HepG2 (cell line): ENCODE results near the gene QKI. TPM values are rescaled to one million over a fixed set of nuclear protein-coding genes. Genes with fewer than 3 reads are reported as not detected.

ENCODE experiments used
- ATAC-seq: fragments of 200-7000 bp; cut with Tn5 transposase; 3 replicates; pipeline ENCODE4 v1.9.1; 2020; ENCODE audit warnings: mild to moderate bottlenecking, moderate library complexity
- BruUV-seq: library from RNA; stranded (reverse); fragments of 400-500 nt; replicated peaks from 2 replicates; lab custom pipeline; 2021; lab: Mats Ljungman, UMichigan
- CTCF ChIA-PET: fragments of 300-600 bp; formaldehyde crosslinking; extraction: SDS; loops from one replicate; lab custom pipeline; 2021; ENCODE audit warnings: low total read pairs, inconsistent platforms, low intra/inter-chr PET ratio; lab: Yijun Ruan, JAX
- POLR2A ChIA-PET: fragments of 350-600 bp; sonication (Branson Sonifier 250); formaldehyde crosslinking; loops from one replicate; lab custom pipeline; 2020; ENCODE audit warnings: antibody characterized with exemption, inconsistent platforms; lab: Yijun Ruan, JAX
- DNase-seq: peaks from one replicate; pipeline ENCODE4 v3.0.0-alpha.2; 2015; ENCODE audit warnings: low spot score
- FAIRE-seq: peaks from 3 replicates; lab custom pipeline; 2011; peaks lifted over from hg19 to GRCh38; lab: Jason Lieb, UNC
- H2AFZ ChIP-seq: one replicate; pipeline ENCODE4 v1.6.1; 2011; ENCODE audit warnings: low read length, inconsistent platforms
- H3K27ac ChIP-seq: fragments of 300-600 bp; 3 replicates; pipeline ENCODE4 v1.8.0; 2011; ENCODE audit warnings: mixed run types, mild to moderate bottlenecking, mixed read lengths, low read length, inconsistent platforms; ENCODE audit not compliant: insufficient read depth; ENCODE audit errors: extremely low read length
- H3K27me3 ChIP-seq, 2 experiments: fragments of 200-600 bp in 1 of 2; 2 replicates in 1 of 2; 3 replicates in 1 of 2; pipeline versions ENCODE4 v1.6.0 to v1.8.0; 2011; ENCODE audit warnings: low read length in 2 of 2, mild to moderate bottlenecking in 2 of 2, moderate library complexity in 2 of 2, inconsistent platforms in 1 of 2; ENCODE audit not compliant: insufficient read depth in 2 of 2, control insufficient read depth in 1 of 2
- H3K36me3 ChIP-seq, 2 experiments: fragments of 200-600 bp in 1 of 2; replicated peaks in 1 of 2; 2 replicates in 1 of 2; 3 replicates in 1 of 2; pipeline versions ENCODE4 v1.5.1 to v1.8.0; 2011; ENCODE audit warnings: low read length in 2 of 2, inconsistent platforms in 1 of 2; ENCODE audit not compliant: insufficient read depth in 2 of 2, control insufficient read depth in 1 of 2
- H3K4me1 ChIP-seq: 2 replicates; pipeline ENCODE4 v1.5.1; 2012; ENCODE audit warnings: low read length, inconsistent platforms; ENCODE audit not compliant: insufficient read depth
- H3K4me2 ChIP-seq: 2 replicates; pipeline ENCODE4 v1.6.0; 2011; ENCODE audit warnings: low read depth, low read length, inconsistent platforms
- H3K4me3 ChIP-seq, 3 experiments: fragments of 200-600 bp in 1 of 3; sonication (generic), shearing (Covaris generic) in 1 of 3; replicated peaks in 1 of 3; 2 replicates each; pipeline ENCODE4 v1.5.1; 2011 to 2016; ENCODE audit warnings: low read length in 3 of 3, inconsistent platforms in 2 of 3, low read depth in 2 of 3, mild to moderate bottlenecking in 2 of 3, control low read depth in 1 of 3, mixed read lengths in 1 of 3; ENCODE audit not compliant: insufficient read depth in 1 of 3
- H3K79me2 ChIP-seq: one replicate; pipeline ENCODE4 v1.6.1; 2011; ENCODE audit warnings: low read length, inconsistent platforms; ENCODE audit not compliant: insufficient read depth
- H3K9ac ChIP-seq: 2 replicates; pipeline ENCODE4 v1.6.0; 2011; ENCODE audit warnings: mild to moderate bottlenecking, low read depth, low read length, inconsistent platforms; ENCODE audit not compliant: insufficient read depth
- H3K9me3 ChIP-seq: 2 replicates; pipeline ENCODE4 v1.5.1; 2012; ENCODE audit warnings: mild to moderate bottlenecking, low read length
- H4K20me1 ChIP-seq: 2 replicates; pipeline ENCODE4 v1.6.0; 2011; ENCODE audit warnings: inconsistent platforms, mild to moderate bottlenecking, low read length, moderate library complexity; ENCODE audit not compliant: insufficient read depth
- FOXJ3 ChIP-seq: sonication (generic); formaldehyde crosslinking; IDR thresholded peaks from 2 replicates; pipeline ENCODE4 v1.4.0; 2020; ENCODE audit warnings: missing genetic modification reagents, mild to moderate bottlenecking, borderline replicate concordance
- PAX8 ChIP-seq: sonication (generic); formaldehyde crosslinking; IDR thresholded peaks from 2 replicates; pipeline ENCODE4 v1.8.0; 2022; ENCODE audit warnings: mild to moderate bottlenecking, missing genetic modification reagents, borderline replicate concordance
- POLR2AphosphoS5 ChIP-seq: IDR thresholded peaks from 2 replicates; pipeline ENCODE4 v1.6.1; 2012; ENCODE audit warnings: low read depth, low read length
- SAFB2 ChIP-seq: sonication (generic); formaldehyde crosslinking; IDR thresholded peaks from 2 replicates; pipeline ENCODE4 v1.5.1; 2020; ENCODE audit warnings: missing genetic modification reagents, low read depth, mild to moderate bottlenecking, borderline replicate concordance
- SMARCC2 ChIP-seq: fragments of 450-650 bp; IDR thresholded peaks from 2 replicates; pipeline ENCODE4 v1.6.1; 2017; ENCODE audit warnings: antibody characterized with exemption, mild to moderate bottlenecking
- TCF7L2 ChIP-seq: IDR thresholded peaks from 2 replicates; pipeline ENCODE4 v1.6.1; 2011; ENCODE audit warnings: mild to moderate bottlenecking, low read depth, low read length, moderate library complexity
- ZFP41 ChIP-seq: sonication (generic); formaldehyde crosslinking; IDR thresholded peaks from 2 replicates; pipeline ENCODE4 v1.4.0; 2020; ENCODE audit warnings: mild to moderate bottlenecking, missing genetic modification reagents, borderline replicate concordance
- ZNF430 ChIP-seq: sonication (generic); formaldehyde crosslinking; IDR thresholded peaks from 2 replicates; pipeline ENCODE4 v1.9.0; 2021; ENCODE audit warnings: mild to moderate bottlenecking, missing genetic modification reagents
- ZNF781 ChIP-seq: sonication (generic); formaldehyde crosslinking; IDR thresholded peaks from 2 replicates; pipeline ENCODE4 v1.5.1; 2020; ENCODE audit warnings: borderline replicate concordance, mild to moderate bottlenecking, missing genetic modification reagents; ENCODE audit errors: not compliant biosample characterization
- ZSCAN22 ChIP-seq: sonication (generic); formaldehyde crosslinking; IDR thresholded peaks from 2 replicates; pipeline ENCODE4 v1.4.0; 2020; ENCODE audit warnings: mild to moderate bottlenecking, missing genetic modification reagents
- WGBS: methylation state at CpG from one replicate; pipeline ENCODE4 v1.1.6; 2017; ENCODE audit warnings: low lambda C conversion rate; 5-methylcytosine and 5-hydroxymethylcytosine counted together
- in situ Hi-C: cut with HindIII; loops from 2 replicates; pipeline ENCODE4 v1.10.0; 2017; ENCODE audit warnings: low pct_unique_long_range_greater_than_20kb; ENCODE audit not compliant: extremely low pct_ligation_motif_present
- intact Hi-C: fragments of 100-400 bp; cut with micrococcal nuclease; formaldehyde crosslinking; loops from one replicate; pipeline ENCODE4 v1.10.0; 2022; ENCODE audit not compliant: unreplicated experiment
- polyA plus RNA-seq, 8 experiments: library from polyadenylated mRNA; depleted of rRNA in 3 of 8; stranded (reverse) in 7 of 8; unstranded in 1 of 8; fragments of >200 nt; fragmentation: Illumina TruSeq in 4 of 8; extraction: Trizol in 4 of 8; gene quantifications; 2 replicates each; pipeline versions ENCODE4 v1.2.1 to v1.2.3, GENCODE V29; 2011 to 2016; ENCODE audit warnings: low read depth in 4 of 8, missing spikeins in 1 of 8, mixed read lengths in 1 of 8; ENCODE audit not compliant: insufficient read depth in 1 of 8
- total RNA-seq, 5 experiments: library from RNA; depleted of rRNA; stranded (reverse); fragments of >200 nt; fragmentation: Illumina TruSeq; extraction: Trizol; gene quantifications; 2 replicates each; pipeline ENCODE4 v1.2.3, GENCODE V29; 2016; ENCODE audit warnings: low read depth in 1 of 5
- TF ChIP-seq, protein P1 (sequence below): sonication (generic); formaldehyde crosslinking; IDR thresholded peaks from 2 replicates; pipeline ENCODE4 v1.8.0; 2022; ENCODE audit warnings: missing genetic modification reagents, mild to moderate bottlenecking, borderline replicate concordance

Gene QKI
- total and polyA plus RNA-seq, 2 of the 13 experiments (the other 11 are each of a cell fraction or from before 2014, with no cell fraction given) = 136 to 137 TPM

GRCh38 chr6:163565140-163565539 lies 150.6 kb downstream of the QKI start:
- in situ Hi-C loops = loop anchor here (10.0 kb wide), 1 partner anchor 140 kb away; no protein-coding TSS in a partner anchor
- 97% methylated on average over 4 of the region's 4 CpGs for WGBS
- no peaks in the 10 kb centered on the region for H4K20me1 ChIP-seq
- no peaks in the 10 kb centered on the region for H3K27me3 ChIP-seq
- H3K79me2 ChIP-seq = peaks cover 3% of the 10 kb centered on the region
- BruUV-seq = no TSS peak
- FAIRE-seq (no peak), ATAC-seq (no peak), DNase-seq (no peak)
- H3K27ac ChIP-seq = no peak overlapping the region
- H3K4me3 ChIP-seq = no peak overlapping the region
- ChIA-PET POLR2A (no interaction called here), CTCF (no interaction called here)
- no peaks in the 10 kb centered on the region for H3K4me1 ChIP-seq
- no peak overlapping the region for H3K4me2 ChIP-seq
- TF ChIP-seq ZNF430 (CRISPR knock-in tag) (no peak), ZFP41 (CRISPR knock-in tag) (no peak), SMARCC2 (no peak), PAX8 (CRISPR knock-in tag) (no peak), ZNF781 (no peak), POLR2AphosphoS5 (no peak), ZSCAN22 (no peak), TCF7L2 (no peak), SAFB2 (CRISPR knock-in tag) (no peak), FOXJ3 (no peak)
- TF ChIP-seq, protein P1, sequence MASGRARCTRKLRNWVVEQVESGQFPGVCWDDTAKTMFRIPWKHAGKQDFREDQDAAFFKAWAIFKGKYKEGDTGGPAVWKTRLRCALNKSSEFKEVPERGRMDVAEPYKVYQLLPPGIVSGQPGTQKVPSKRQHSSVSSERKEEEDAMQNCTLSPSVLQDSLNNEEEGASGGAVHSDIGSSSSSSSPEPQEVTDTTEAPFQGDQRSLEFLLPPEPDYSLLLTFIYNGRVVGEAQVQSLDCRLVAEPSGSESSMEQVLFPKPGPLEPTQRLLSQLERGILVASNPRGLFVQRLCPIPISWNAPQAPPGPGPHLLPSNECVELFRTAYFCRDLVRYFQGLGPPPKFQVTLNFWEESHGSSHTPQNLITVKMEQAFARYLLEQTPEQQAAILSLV (CRISPR knock-in tag) = no peak
- no peak overlapping the region for H2AFZ ChIP-seq
- peaks cover 10 to 36% of the 10 kb centered on the region in 2 experiments for H3K36me3 ChIP-seq
- intact Hi-C loops = no loop called here
- H3K9ac ChIP-seq = no peak overlapping the region
- no peaks in the 10 kb centered on the region for H3K9me3 ChIP-seq
